UCSD-AML1 (cell line): ENCODE results near the gene DOCK10.

Experiments used
- DNase-seq: peaks from one replicate; lab custom pipeline; 2025; ENCODE audit not compliant: unreplicated experiment; lab: John Stamatoyannopoulos, UW

DOCK10 gene

DNA sequence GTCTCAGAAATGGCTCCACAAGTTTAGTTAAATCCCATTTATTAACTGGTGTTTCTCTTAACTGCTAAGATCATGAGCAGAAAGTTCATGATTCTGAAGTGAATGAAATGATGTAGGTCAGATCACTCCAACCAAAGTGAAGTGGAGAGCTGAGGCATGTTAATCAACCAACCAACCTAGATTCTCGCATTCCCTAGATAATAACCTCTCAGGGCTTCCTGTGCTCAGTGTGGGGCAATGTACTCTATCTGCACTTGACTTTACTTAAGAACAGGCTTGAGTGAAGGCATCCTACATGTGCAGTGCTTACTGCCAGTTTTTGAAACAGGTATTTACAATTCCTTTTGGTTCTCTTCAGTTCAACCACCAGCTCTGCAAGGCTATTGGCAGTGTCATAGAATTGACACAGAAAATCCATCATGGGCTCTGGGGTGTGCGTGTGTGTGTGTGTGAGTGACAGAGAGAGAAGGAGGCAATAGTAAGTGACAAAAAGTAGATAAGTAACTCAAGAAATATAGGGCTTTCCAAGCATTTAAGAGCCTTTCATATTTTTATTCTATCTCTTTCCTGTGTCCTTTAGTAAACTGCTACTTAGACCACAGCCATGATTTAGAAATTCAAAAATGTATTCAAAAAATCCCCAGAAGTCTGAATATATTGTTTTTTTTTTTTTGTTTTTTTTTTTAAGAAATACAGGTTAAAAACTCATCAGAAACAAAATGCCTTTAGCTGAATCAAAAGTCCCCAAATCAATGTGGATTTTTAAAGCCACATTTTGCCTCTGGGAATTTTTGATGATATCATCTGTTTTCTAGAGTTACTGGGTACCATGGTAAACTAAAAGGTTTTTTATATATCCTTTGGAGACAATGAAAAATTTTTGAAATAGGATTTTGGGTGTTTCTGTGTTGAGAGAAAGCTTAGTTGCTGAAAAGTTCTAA, 28.6 kb downstream of the DOCK10 start:
- DNase-seq, result no peak

DNA sequence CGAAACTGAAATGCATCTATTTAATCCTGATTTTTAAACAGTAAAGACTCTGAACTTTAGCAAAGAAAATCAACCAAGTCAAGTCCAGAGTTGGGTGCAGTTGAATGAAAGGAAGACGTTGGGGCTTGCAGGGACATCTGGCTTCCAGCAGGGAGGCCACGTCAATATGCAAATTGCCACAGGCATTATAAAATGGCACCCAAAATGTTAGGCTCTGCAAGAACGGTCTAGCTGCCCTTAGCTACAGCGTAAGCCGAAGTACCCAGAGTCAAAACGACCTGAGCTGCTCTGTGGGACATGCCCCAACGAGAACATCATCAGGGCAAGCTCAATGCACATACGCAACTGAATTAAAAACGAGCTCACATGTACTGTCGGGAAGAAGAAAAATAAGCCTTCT, 30.7 kb downstream of the DOCK10 start:
- DNase-seq, result no peak

GRCh38 chr2:225010804-225011203, 31.5 kb downstream of the DOCK10 start:
- DNase-seq, result no peak

DNA sequence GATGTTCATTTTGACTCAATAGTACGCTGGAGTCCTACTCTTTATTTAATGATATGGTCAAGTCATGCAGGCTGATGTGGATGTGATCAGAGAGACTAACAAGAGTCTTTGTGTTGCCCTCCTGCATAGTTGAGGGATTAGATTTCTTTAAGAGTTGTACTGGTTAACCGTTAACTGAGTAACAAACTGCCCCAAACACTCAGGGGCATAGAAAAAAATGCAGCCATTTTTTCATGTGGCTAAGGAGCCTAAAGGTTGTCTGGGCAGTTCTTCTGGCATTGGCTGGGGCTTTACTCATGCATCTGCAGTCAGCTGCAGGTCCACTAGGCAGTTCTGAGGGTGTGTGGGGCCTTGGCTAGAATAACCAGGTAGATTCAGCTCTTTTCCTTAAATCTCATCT, 32.5 kb downstream of the DOCK10 start:
- no peak for DNase-seq

DNA sequence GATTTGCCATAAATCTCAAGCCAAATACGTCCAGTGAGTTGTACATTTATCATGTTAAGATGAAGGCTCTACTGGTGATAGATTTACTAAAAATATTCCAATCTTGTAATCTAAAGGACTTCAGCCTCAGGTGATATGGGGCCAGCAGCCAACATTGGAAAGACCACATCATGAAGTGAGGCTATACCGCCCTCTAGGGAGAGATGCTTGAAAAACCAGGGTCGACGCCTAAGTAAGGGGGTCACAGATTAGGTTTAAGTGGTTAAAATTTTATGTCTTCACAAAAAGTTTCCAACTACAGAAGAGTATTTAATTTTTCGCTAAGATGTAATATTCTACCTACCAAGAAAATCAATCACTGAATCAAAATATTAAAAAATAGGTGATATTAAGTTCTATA, 33.3 kb downstream of the DOCK10 start:
- no peak for DNase-seq

GRCh38 chr2:225008179-225008856, 34.0 kb downstream of the DOCK10 start:
- no peak for DNase-seq

DNA sequence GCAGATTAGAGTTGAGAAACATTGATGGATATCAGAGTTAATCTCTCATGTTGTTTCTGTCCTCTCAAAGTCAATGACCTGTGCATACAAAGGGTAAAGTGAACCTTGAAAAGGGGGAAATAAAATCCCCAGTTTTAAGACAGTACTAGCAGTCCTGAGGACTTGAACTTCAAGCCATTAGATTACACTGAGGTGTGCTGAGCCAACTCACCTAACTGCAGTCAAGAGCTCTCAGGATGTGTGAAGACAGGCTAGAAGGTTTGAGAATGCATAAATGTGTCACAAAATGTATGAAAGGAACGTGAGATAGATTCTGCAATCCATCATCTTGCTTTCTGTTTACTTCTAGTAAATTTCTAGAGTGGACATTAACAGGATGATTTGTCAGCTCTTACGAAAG, 35.5 kb downstream of the DOCK10 start:
- DNase-seq, result no peak

DNA sequence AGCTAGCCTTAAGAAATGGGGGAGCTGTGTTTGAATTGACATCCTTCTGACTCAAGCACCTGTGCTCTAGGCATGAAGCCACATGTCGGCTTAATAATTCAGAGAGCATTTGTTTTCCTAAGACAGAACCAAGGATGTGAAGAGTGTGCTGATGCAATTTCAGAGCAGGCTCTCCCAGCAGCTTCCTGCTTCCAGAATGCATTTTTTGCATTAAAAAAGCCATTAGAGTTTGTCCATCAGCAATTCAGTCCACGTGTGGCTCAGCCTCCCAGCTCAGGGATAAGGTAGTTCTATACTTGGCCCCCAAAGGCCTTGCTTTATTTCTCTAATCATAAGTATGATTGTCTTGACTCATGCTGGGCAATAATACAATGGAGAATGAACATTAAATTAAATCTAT, 37.7 kb downstream of the DOCK10 start:
- no peak for DNase-seq

DNA sequence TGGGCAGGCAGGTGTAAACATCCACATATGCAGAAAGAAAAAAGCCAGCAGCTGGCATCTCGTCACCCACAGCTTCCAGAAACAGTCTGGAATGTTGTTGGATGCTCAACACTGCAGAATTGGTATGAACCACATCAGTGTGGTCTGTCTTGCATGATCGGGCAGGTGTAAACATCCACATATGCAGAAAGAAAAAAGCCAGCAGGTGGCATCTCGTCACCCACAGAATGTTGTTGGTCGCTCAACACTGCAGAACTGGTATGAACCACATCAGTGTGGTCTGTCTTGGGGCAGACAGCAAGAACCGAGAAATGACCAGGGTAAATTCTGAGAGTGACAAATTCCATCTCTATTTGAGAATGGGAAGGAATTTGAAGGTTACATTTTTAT, 39.6 kb downstream of the DOCK10 start:
- peak; percentile 18 for DNase-seq

DNA sequence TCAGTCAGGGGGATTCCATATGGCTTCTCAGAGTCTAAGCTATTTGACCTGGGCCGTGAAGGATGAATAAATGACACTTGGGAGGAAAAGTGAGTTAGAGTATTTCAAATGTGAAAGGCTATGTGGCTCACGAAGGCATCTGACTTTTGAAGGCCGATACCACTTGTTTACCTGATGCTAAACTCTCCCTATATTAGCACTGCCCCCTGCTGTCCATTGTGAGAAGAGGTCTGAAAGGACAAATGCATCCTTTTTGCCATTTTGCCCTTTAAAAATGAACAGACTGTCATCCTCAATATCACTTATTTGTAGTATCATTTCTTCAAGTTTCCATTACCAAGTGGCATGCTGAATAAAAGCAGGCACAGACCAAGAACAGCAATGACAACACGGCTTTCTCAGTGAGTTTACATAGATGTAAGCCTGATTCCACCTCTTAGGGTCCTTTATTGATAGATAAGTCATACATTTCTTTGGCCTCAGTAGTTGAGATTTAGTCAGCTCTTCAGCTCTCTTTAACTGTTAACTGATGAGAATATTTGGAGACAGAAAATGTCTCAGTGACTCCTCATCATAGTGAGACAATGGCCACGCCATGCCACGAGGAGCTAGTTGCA, 40.1 kb downstream of the DOCK10 start:
- DNase-seq, result no peak

DNA sequence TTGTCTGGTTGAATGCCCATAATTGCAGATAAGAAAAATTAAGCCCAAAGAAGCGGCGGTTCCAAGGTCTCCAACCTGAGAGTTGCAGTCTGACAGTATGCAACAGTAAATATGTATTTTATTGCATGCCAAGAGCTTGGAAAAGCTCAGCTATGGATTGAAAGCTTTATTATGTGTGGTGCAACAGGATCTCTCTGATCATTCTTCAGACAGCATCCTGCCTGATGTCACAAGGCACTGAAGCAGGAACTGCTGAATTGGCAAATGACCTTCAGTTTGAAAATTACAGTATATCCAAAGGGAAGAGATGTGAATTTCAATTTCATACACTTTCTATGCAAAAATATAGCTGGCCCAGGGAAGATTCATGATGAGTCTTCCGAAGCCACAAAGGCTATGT, 42.5 kb downstream of the DOCK10 start:
- DNase-seq, result no peak

DNA sequence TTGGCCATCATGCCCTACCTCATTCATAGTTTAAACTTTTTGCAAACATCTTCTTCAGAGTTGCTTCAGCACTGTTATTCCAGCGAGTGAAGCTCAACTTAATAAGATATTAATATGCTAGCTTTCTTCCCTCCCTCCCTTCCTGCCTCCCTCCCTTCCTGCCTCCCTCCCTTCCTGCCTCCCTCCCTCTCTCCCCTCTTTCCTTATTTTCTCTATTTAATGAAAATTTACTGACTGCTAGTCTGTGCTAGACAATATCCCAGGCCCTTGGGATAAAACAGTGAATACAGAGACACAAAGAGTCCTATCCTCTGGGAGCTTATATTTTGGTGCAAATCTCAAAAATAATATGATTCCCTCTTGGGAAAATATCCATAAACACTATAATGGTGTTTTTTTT, 42.9 kb downstream of the DOCK10 start:
- no peak for DNase-seq

- DNase-seq, result no peak
Observed at GRCh38 chr2:224997802-224998201, 44.5 kb downstream of the DOCK10 start.

DNA sequence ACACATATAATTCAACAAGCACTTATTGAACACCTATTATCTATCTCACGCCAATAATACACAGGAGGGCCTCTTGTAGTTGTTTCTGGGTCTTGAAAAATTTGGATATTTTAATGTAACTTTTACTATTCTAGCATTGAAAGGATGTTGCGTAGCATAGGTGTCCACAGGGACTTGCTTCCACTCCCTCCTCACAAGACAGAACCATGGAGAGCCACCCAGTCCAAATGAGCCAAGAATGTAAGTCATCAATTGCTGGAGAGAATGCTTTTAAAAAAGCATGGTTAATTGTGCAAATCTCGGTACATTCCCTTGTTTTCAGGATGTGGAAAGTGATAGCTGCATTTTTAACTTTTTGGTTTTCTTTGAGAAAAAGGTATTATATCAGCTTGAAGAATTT, 46.8 kb downstream of the DOCK10 start:
- no peak for DNase-seq

GRCh38 chr2:224994242-224994823, 47.9 kb downstream of the DOCK10 start:
- no peak for DNase-seq

GRCh38 chr2:224990710-224991109, 51.6 kb downstream of the DOCK10 start:
- no peak for DNase-seq

GRCh38 chr2:224987733-224988132, 54.5 kb downstream of the DOCK10 start:
- no peak for DNase-seq

DNA sequence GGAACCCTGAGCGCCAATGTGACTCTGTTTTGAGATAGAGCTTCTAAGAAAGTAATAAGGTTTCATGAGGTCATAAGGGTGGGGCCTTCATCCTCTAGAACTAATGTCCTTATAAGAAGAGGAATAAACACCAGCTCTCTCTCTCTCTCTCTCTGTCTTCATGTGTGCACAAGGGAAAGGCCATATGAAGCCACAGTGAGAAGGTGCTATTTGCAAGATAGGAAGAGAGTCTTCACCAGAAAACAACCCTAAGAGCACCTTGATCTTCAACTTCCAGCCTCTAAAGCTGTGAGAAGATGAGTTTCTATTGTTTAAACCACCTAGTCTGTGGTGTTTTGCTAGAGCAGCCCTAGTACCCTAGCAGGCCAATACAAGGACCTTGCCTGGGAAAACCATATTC, 55.8 kb downstream of the DOCK10 start:
- DNase-seq, result no peak

GRCh38 chr2:224984637-224985036, 57.6 kb downstream of the DOCK10 start:
- DNase-seq, result no peak

- DNase-seq, result no peak
Observed at GRCh38 chr2:224983712-224984554, 58.3 kb downstream of the DOCK10 start.
